ENCODE measurements around the gene PTPRG. TPM values are rescaled to one million over a fixed set of nuclear protein-coding genes. Genes with fewer than 3 reads are reported as not detected.

Gene PTPRG
- polyA plus RNA-seq, 1 donor (not counting 4 experiments of a cell fraction or from before 2014, with no cell fraction given), result 12.1 TPM

DNA sequence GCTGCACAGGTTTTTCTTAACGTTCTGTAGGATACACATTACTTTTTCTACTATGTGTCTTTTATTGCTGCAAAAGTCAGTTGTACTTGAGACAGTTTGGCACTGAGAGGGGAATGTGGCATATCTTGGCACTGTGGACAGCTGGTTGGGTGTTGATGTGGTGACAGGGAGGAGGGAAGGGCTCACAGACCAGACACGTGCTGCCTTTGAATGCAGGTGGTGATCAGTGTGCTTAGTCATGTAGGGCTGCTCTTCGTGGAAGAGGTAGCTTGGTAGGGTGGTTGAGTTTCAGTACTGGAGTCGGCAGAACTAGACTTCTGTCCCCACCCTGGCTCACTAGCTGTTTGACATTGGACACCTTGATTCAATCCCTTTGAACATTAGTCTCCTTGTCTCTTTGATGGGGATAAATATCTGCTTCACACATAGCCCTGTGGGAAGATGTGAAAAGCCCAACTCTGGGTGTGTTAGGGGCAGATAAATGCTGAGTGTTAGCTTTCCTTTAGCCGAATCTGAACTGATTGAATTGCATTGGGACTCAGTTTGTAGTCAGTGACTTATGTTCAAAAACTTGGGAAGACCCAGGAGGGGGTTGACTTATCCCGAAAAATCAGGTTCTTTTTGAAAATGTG is 108.4 kb downstream of the PTPRG start:
- Histone ChIP-seq H2AFZ (ENCODE audit: control insufficient read depth, low read length) (no peak overlapping the region), H3K4me2 (ENCODE audit: control insufficient read depth, extremely low read depth, insufficient read depth, low read depth, low read length) (peak overlapping the region; percentile 33), H3K27ac (ENCODE audit: control insufficient read depth, insufficient read depth, low read length) (peak overlapping the region; percentile 8), H3K79me2 (ENCODE audit: control insufficient read depth, insufficient read depth, low read length) (peaks cover 15% of the 10 kb centered on the region), H3K4me3 (ENCODE audit: control insufficient read depth in 2 of 3, extremely low read depth in 1 of 3, insufficient read depth in 2 of 3, low read depth in 1 of 3, low read length in 3 of 3) (peak overlapping the region in 1 of 3 experiments; percentile 2), H3K9me3 (ENCODE audit: control insufficient read depth, low read depth, low read length) (no peaks in the 10 kb centered on the region), H3K9ac (ENCODE audit: control insufficient read depth, extremely low read depth, insufficient read depth, low read length) (no peak overlapping the region), H3K4me1 (ENCODE audit: control insufficient read depth, extremely low read depth, insufficient read depth, low read length) (peaks cover 22% of the 10 kb centered on the region), H3K9me1 (ENCODE audit: control insufficient read depth, extremely low read depth, insufficient read depth, low read length) (no peaks in the 10 kb centered on the region), H4K20me1 (ENCODE audit: control insufficient read depth, extremely low read depth, insufficient read depth, low read length) (no peaks in the 10 kb centered on the region), H3K36me3 (ENCODE audit: control insufficient read depth in 2 of 2, extremely low read depth in 1 of 2, insufficient read depth in 2 of 2, low read length in 2 of 2) (no peaks in the 10 kb centered on the region), H3K27me3 (ENCODE audit: control insufficient read depth, extremely low read depth, insufficient read depth, low read length) (no peaks in the 10 kb centered on the region)
- dilution Hi-C loops (cut with MboI; ENCODE audit: extremely low pct_ligation_motif_present, low sequenced_read_pairs), result no loop called here
- no peak for DNase-seq (ENCODE audit: low read depth, low spot score)
- TF ChIP-seq CTCF (optimal IDR thresholded peaks at IDR 0.05 in 1 of 3, IDR thresholded peaks at IDR 0.05 in 1 of 3, conservative IDR thresholded peaks at IDR 0.05 in 1 of 3; ENCODE audit: extremely low read depth in 1 of 3, insufficient read depth in 2 of 3, low read length in 3 of 3), result no peak
- peak; percentile 90 for FAIRE-seq

- H4K20me1 ChIP-seq (ENCODE audit: control insufficient read depth, extremely low read depth, insufficient read depth, low read length), result no peaks in the 10 kb centered on the region
- TF ChIP-seq CTCF (optimal IDR thresholded peaks at IDR 0.05 in 1 of 3, IDR thresholded peaks at IDR 0.05 in 1 of 3, conservative IDR thresholded peaks at IDR 0.05 in 1 of 3; ENCODE audit: extremely low read depth in 1 of 3, insufficient read depth in 2 of 3, low read length in 3 of 3), result no peak
- no peak for TF ChIP-seq EZH2 (IDR thresholded peaks at IDR 0.05; ENCODE audit: low read length)
Measured at GRCh38 chr3:61673651-61674050, 112.3 kb downstream of the PTPRG start.

More at GRCh38 chr3:61673651-61674050, 112.3 kb downstream of the PTPRG start:
- Histone ChIP-seq H2AFZ (ENCODE audit: control insufficient read depth, low read length) (no peak overlapping the region), H3K36me3 (ENCODE audit: control insufficient read depth in 2 of 2, extremely low read depth in 1 of 2, insufficient read depth in 2 of 2, low read length in 2 of 2) (no peaks in the 10 kb centered on the region), H3K4me1 (ENCODE audit: control insufficient read depth, extremely low read depth, insufficient read depth, low read length) (peaks cover 17% of the 10 kb centered on the region), H3K9me3 (ENCODE audit: control insufficient read depth, low read depth, low read length) (no peaks in the 10 kb centered on the region), H3K4me2 (ENCODE audit: control insufficient read depth, extremely low read depth, insufficient read depth, low read depth, low read length) (no peak overlapping the region), H3K79me2 (ENCODE audit: control insufficient read depth, insufficient read depth, low read length) (peaks cover 12% of the 10 kb centered on the region), H3K27me3 (ENCODE audit: control insufficient read depth, extremely low read depth, insufficient read depth, low read length) (no peaks in the 10 kb centered on the region), H3K9ac (ENCODE audit: control insufficient read depth, extremely low read depth, insufficient read depth, low read length) (no peak overlapping the region), H3K9me1 (ENCODE audit: control insufficient read depth, extremely low read depth, insufficient read depth, low read length) (no peaks in the 10 kb centered on the region), H3K4me3 (ENCODE audit: control insufficient read depth in 2 of 3, extremely low read depth in 1 of 3, insufficient read depth in 2 of 3, low read depth in 1 of 3, low read length in 3 of 3) (no peak overlapping the region), H3K27ac (ENCODE audit: control insufficient read depth, insufficient read depth, low read length) (no peak overlapping the region)
- DNase-seq (ENCODE audit: low read depth, low spot score), result no peak
- peak; percentile 17 for FAIRE-seq
- dilution Hi-C loops (cut with MboI; ENCODE audit: extremely low pct_ligation_motif_present, low sequenced_read_pairs), result no loop called here

Measured in keratinocyte (primary cell).